OCI-LY1 (cell line): ENCODE results near the gene L1CAM.

ENCODE experiments used
- H2AFZ ChIP-seq: fragments of 200-600 bp; sonication (generic), shearing (Covaris generic); 2 replicates; pipeline ENCODE4 v1.6.0; 2014; ENCODE audit warnings: antibody characterized with exemption, mild to moderate bottlenecking, low read length
- H3F3A ChIP-seq: fragments of 200-600 bp; sonication (generic), shearing (Covaris generic); 2 replicates; pipeline ENCODE4 v1.6.0; 2014; ENCODE audit warnings: mild to moderate bottlenecking, antibody characterized with exemption, low read length, moderate library complexity; ENCODE audit not compliant: insufficient read depth
- H3K27ac ChIP-seq: fragments of 200-600 bp; sonication (generic); 2 replicates; pipeline ENCODE4 v1.5.1; 2014; ENCODE audit warnings: low read length, mixed run types, mild to moderate bottlenecking, low read depth; ENCODE audit not compliant: poor library complexity, severe bottlenecking
- H3K27me3 ChIP-seq: fragments of 200-600 bp; sonication (generic); 2 replicates; pipeline ENCODE4 v1.6.0; 2014; ENCODE audit warnings: antibody characterized with exemption, mild to moderate bottlenecking, low read length, moderate library complexity; ENCODE audit not compliant: insufficient read depth
- H3K36me3 ChIP-seq: fragments of 200-600 bp; sonication (generic); 2 replicates; pipeline ENCODE4 v1.6.1; 2014; ENCODE audit warnings: mild to moderate bottlenecking, antibody characterized with exemption, low read length, moderate library complexity, mixed read lengths; ENCODE audit not compliant: insufficient read depth
- H3K4me1 ChIP-seq: fragments of 200-600 bp; sonication (generic); 2 replicates; pipeline ENCODE4 v1.5.1; 2014; ENCODE audit warnings: mild to moderate bottlenecking, low read length, moderate library complexity; ENCODE audit not compliant: insufficient read depth, severe bottlenecking
- H3K4me2 ChIP-seq: fragments of 200-600 bp; sonication (generic), shearing (Covaris generic); 2 replicates; pipeline ENCODE4 v1.6.1; 2014; ENCODE audit warnings: low read length
- H3K4me3 ChIP-seq: fragments of 200-600 bp; sonication (generic); 2 replicates; pipeline ENCODE4 v1.5.1; 2014; ENCODE audit warnings: low read length, low read depth, mild to moderate bottlenecking, mixed read lengths; ENCODE audit not compliant: poor library complexity, severe bottlenecking
- H3K79me2 ChIP-seq: fragments of 200-600 bp; shearing (Covaris generic); 2 replicates; pipeline ENCODE4 v1.6.1; 2016; ENCODE audit warnings: mixed run types, low read length, mixed read lengths; ENCODE audit not compliant: insufficient read depth
- H3K9ac ChIP-seq: fragments of 200-600 bp; sonication (generic), shearing (Covaris generic); 2 replicates; pipeline ENCODE4 v1.6.1; 2014; ENCODE audit warnings: mild to moderate bottlenecking, low read length, mixed read lengths
- H3K9me2 ChIP-seq: fragments of 200-600 bp; sonication (generic), shearing (Covaris generic); 2 replicates; pipeline ENCODE4 v1.6.1; 2014; ENCODE audit warnings: low read depth, mild to moderate bottlenecking, low read length, mixed read lengths
- H3K9me3 ChIP-seq: fragments of 200-600 bp; shearing (Covaris generic); 2 replicates; pipeline ENCODE4 v1.6.1; 2014; ENCODE audit warnings: low read length, mixed read lengths
- H4K20me1 ChIP-seq: fragments of 200-600 bp; sonication (generic), shearing (Covaris generic); 2 replicates; pipeline ENCODE4 v1.6.0; 2016; ENCODE audit warnings: mild to moderate bottlenecking, low read length; ENCODE audit not compliant: insufficient read depth
- CTCF ChIP-seq: fragments of 200-600 bp; sonication (generic), shearing (Covaris generic); IDR thresholded peaks from 2 replicates; pipeline ENCODE4 v1.5.1; 2017; ENCODE audit warnings: mild to moderate bottlenecking, antibody characterized with exemption, low read length, moderate library complexity, mixed read lengths
- EZH2 ChIP-seq: fragments of 200-600 bp; sonication (generic), shearing (Covaris generic); IDR thresholded peaks from 2 replicates; pipeline ENCODE4 v1.8.0; 2017; ENCODE audit warnings: borderline replicate concordance, mixed run types, mild to moderate bottlenecking, antibody characterized with exemption, low read length, moderate library complexity, mixed read lengths

The L1CAM gene

GRCh38 chrX:153921070-153921469 is 35.1 kb upstream of the L1CAM start:
- Histone ChIP-seq H3K4me1 (peaks cover 31% of the 10 kb centered on the region), H3K27me3 (no peaks in the 10 kb centered on the region), H2AFZ (no peak overlapping the region), H3K9ac (no peak overlapping the region), H3K36me3 (peaks cover 41% of the 10 kb centered on the region), H3K9me3 (no peaks in the 10 kb centered on the region), H3K4me3 (no peak overlapping the region), H4K20me1 (no peaks in the 10 kb centered on the region), H3K4me2 (no peak overlapping the region), H3F3A (no peaks in the 10 kb centered on the region), H3K27ac (no peak overlapping the region), H3K9me2 (no peaks in the 10 kb centered on the region), H3K79me2 (no peaks in the 10 kb centered on the region)
- no peak for TF ChIP-seq CTCF

GRCh38 chrX:153920546-153920945 is 34.6 kb upstream of the L1CAM start:
- H3K27me3 ChIP-seq = no peaks in the 10 kb centered on the region

GRCh38 chrX:153919281-153919680 is 33.3 kb upstream of the L1CAM start:
- H2AFZ ChIP-seq = no peak overlapping the region
- H3K27me3 ChIP-seq = no peaks in the 10 kb centered on the region
- H3K79me2 ChIP-seq = no peaks in the 10 kb centered on the region
- no peak overlapping the region for H3K27ac ChIP-seq
- H4K20me1 ChIP-seq = no peaks in the 10 kb centered on the region
- H3F3A ChIP-seq = no peaks in the 10 kb centered on the region
- no peaks in the 10 kb centered on the region for H3K9me3 ChIP-seq
- no peak overlapping the region for H3K4me3 ChIP-seq
- peaks cover 15% of the 10 kb centered on the region for H3K4me1 ChIP-seq
- H3K9ac ChIP-seq = no peak overlapping the region
- no peak overlapping the region for H3K4me2 ChIP-seq
- peaks cover 48% of the 10 kb centered on the region for H3K36me3 ChIP-seq
- no peak for TF ChIP-seq CTCF
- TF ChIP-seq EZH2 = no peak
- H3K9me2 ChIP-seq = no peaks in the 10 kb centered on the region

More at GRCh38 chrX:153920546-153920945, 34.6 kb upstream of the L1CAM start:
- Histone ChIP-seq H3K79me2 (no peaks in the 10 kb centered on the region), H4K20me1 (no peaks in the 10 kb centered on the region), H3K36me3 (peaks cover 43% of the 10 kb centered on the region), H3K4me3 (no peak overlapping the region), H3K9me3 (no peaks in the 10 kb centered on the region), H3K9me2 (no peaks in the 10 kb centered on the region), H3K27ac (no peak overlapping the region), H3K9ac (no peak overlapping the region), H3K4me1 (peaks cover 28% of the 10 kb centered on the region), H2AFZ (no peak overlapping the region), H3F3A (no peaks in the 10 kb centered on the region), H3K4me2 (no peak overlapping the region)
- TF ChIP-seq EZH2 (no peak), CTCF (no peak)
